ENCODE data around the gene GARNL3. TPM values are rescaled to one million over a fixed set of nuclear protein-coding genes. Genes with fewer than 3 reads are reported as not detected.

The GARNL3 gene
- total and polyA plus RNA-seq, 2 of the 13 experiments (the other 11 are each of a cell fraction or from before 2014, with no cell fraction given) = 3.9 to 11.0 TPM

DNA sequence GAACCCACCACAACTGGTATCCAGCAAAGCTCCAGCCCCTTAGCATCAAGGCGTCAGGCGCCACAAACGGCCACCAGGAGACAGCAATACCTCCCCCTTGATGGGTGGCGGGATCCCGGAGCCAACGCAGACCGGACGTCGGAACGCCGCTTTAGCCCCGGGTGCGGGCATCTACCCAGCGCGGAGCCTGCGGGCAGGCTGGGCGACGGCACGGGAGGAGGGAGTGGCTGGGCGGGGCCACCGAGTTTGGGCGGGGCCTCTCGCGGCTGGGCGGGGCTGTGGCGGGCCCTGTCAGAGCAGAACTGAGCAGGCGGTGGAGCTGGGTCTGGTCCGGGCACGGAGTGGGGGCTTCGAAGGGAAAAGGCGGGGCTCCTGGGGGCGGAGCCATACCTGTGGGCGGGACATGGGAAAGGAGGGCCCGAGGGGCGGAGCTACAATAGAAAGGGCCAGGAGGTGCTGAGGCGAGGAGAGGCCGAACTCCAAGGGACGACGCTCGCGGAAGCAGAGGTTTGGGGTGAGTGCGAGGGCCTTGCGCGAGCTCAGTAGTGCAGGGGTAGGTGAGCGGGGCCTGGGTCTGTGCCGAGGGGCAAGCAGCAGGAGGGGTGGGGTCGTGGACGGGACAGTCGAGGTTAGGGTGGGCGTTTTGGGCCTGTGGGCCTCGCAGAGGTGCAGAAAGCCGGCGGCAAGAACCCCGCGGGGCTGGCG, 40.2 kb upstream of the GARNL3 start (continued):
- TF ChIP-seq, protein P1, sequence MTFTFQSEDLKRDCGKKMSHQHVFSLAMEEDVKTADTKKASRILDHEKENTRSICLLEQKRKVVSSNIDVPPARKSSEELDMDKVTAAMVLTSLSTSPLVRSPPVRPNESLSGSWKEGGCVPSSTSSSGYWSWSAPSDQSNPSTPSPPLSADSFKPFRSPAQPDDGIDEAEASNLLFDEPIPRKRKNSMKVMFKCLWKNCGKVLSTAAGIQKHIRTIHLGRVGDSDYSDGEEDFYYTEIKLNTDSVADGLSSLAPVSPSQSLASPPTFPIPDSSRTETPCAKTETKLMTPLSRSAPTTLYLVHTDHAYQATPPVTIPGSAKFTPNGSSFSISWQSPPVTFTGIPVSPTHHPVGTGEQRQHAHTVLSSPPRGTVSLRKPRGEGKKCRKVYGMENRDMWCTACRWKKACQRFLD (CRISPR knock-in tag; IDR thresholded peaks at IDR 0.05; ENCODE audit: borderline replicate concordance) = no peak
- TF ChIP-seq FOXJ3 (CRISPR knock-in tag; IDR thresholded peaks at IDR 0.05; ENCODE audit: borderline replicate concordance) = no peak
- TF ChIP-seq, protein P2, sequence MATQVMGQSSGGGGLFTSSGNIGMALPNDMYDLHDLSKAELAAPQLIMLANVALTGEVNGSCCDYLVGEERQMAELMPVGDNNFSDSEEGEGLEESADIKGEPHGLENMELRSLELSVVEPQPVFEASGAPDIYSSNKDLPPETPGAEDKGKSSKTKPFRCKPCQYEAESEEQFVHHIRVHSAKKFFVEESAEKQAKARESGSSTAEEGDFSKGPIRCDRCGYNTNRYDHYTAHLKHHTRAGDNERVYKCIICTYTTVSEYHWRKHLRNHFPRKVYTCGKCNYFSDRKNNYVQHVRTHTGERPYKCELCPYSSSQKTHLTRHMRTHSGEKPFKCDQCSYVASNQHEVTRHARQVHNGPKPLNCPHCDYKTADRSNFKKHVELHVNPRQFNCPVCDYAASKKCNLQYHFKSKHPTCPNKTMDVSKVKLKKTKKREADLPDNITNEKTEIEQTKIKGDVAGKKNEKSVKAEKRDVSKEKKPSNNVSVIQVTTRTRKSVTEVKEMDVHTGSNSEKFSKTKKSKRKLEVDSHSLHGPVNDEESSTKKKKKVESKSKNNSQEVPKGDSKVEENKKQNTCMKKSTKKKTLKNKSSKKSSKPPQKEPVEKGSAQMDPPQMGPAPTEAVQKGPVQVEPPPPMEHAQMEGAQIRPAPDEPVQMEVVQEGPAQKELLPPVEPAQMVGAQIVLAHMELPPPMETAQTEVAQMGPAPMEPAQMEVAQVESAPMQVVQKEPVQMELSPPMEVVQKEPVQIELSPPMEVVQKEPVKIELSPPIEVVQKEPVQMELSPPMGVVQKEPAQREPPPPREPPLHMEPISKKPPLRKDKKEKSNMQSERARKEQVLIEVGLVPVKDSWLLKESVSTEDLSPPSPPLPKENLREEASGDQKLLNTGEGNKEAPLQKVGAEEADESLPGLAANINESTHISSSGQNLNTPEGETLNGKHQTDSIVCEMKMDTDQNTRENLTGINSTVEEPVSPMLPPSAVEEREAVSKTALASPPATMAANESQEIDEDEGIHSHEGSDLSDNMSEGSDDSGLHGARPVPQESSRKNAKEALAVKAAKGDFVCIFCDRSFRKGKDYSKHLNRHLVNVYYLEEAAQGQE (IDR thresholded peaks at IDR 0.05; ENCODE audit: borderline replicate concordance in 1 of 2, low read depth in 1 of 2, low read length in 2 of 2) = no peak
- no peak for TF ChIP-seq ARID2 (CRISPR knock-in tag; IDR thresholded peaks at IDR 0.05; ENCODE audit: borderline replicate concordance)
- TF ChIP-seq ZBTB7A (CRISPR knock-in tag; IDR thresholded peaks at IDR 0.05) = no peak
- TF ChIP-seq U2AF1 (optimal IDR thresholded peaks at IDR 0.05; ENCODE audit: low read depth, low read length) = no peak
- TF ChIP-seq, protein P3, sequence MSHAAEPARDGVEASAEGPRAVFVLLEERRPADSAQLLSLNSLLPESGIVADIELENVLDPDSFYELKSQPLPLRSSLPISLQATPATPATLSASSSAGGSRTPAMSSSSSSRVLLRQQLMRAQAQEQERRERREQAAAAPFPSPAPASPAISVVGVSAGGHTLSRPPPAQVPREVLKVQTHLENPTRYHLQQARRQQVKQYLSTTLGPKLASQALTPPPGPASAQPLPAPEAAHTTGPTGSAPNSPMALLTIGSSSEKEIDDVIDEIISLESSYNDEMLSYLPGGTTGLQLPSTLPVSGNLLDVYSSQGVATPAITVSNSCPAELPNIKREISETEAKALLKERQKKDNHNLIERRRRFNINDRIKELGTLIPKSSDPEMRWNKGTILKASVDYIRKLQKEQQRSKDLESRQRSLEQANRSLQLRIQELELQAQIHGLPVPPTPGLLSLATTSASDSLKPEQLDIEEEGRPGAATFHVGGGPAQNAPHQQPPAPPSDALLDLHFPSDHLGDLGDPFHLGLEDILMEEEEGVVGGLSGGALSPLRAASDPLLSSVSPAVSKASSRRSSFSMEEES (CRISPR knock-in tag; IDR thresholded peaks at IDR 0.05) = no peak
- TF ChIP-seq ZMYM2 (CRISPR knock-in tag; IDR thresholded peaks at IDR 0.05) = 0 out of 2 replicates have a peak, but pooled peaks have one; percentile 25
- TF ChIP-seq ZIK1 (CRISPR knock-in tag; IDR thresholded peaks at IDR 0.05; ENCODE audit: borderline replicate concordance, low read depth) = no peak
- no peak; the same call in 1 of the 2 replicates for TF ChIP-seq ZNF251 (CRISPR knock-in tag; IDR thresholded peaks at IDR 0.05)
- no peak for TF ChIP-seq ZKSCAN1 (IDR thresholded peaks at IDR 0.05; ENCODE audit: low read length)
- no peak for TF ChIP-seq ELF4 (CRISPR knock-in tag; IDR thresholded peaks at IDR 0.05; ENCODE audit: borderline replicate concordance)
- no peak for TF ChIP-seq RAD51 (IDR thresholded peaks at IDR 0.05; ENCODE audit: borderline replicate concordance)
- TF ChIP-seq, protein P4, sequence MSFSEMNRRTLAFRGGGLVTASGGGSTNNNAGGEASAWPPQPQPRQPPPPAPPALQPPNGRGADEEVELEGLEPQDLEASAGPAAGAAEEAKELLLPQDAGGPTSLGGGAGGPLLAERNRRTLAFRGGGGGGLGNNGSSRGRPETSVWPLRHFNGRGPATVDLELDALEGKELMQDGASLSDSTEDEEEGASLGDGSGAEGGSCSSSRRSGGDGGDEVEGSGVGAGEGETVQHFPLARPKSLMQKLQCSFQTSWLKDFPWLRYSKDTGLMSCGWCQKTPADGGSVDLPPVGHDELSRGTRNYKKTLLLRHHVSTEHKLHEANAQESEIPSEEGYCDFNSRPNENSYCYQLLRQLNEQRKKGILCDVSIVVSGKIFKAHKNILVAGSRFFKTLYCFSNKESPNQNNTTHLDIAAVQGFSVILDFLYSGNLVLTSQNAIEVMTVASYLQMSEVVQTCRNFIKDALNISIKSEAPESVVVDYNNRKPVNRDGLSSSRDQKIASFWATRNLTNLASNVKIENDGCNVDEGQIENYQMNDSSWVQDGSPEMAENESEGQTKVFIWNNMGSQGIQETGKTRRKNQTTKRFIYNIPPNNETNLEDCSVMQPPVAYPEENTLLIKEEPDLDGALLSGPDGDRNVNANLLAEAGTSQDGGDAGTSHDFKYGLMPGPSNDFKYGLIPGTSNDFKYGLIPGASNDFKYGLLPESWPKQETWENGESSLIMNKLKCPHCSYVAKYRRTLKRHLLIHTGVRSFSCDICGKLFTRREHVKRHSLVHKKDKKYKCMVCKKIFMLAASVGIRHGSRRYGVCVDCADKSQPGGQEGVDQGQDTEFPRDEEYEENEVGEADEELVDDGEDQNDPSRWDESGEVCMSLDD (CRISPR knock-in tag; IDR thresholded peaks at IDR 0.05; ENCODE audit: borderline replicate concordance) = no peak
- TF ChIP-seq TGIF2 (CRISPR knock-in tag; IDR thresholded peaks at IDR 0.05) = 0 out of 2 replicates have a peak, but pooled peaks have one; percentile 43
- TF ChIP-seq ZNF720 (CRISPR knock-in tag; IDR thresholded peaks at IDR 0.05) = no peak
- no peak for TF ChIP-seq ATF7 (IDR thresholded peaks at IDR 0.05)
- TF ChIP-seq ATF7 (CRISPR knock-in tag; IDR thresholded peaks at IDR 0.05) = no peak
- no peak for TF ChIP-seq ZNF224 (CRISPR knock-in tag; IDR thresholded peaks at IDR 0.05)
- TF ChIP-seq ZNF296 (CRISPR knock-in tag; conservative IDR thresholded peaks at IDR 0.05) = no peak
